ENCODE results near the gene P4HA1.

Gene P4HA1

DNA sequence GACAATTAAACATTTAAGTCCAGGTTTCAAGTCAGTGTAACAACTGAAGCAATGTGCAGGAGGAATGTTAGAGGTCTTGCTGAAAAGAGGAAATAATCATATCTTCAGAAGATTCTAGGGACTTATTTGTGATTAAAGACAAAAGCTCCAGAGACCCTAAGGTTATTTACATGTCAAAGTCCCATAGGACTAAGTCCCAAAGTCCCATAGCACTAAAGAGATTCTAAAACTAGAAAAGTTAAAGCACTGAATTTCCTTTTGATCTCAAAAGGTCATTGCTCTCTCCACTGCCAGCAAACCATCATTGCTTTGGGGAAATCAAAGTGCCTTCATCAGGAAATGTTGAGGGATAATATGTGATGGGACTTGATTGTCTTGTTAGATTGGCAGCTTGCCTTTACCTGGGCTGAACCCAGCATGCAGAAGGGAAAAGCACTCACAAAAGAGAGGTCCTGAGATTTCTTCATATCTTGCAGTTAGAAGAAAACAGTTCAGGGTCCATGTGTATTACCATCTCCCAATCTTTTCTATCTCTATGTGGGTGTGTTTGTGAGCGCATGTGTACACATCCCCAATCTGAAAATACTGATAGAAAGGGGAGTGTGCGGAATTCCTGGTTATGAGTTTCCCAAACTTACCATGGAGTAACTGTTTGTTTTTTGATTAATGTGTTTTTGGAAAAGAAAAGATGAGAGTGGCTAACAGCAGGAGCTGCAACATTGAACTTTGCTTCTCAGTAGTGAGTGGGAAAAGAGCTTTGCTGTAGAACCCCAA is 35.4 kb upstream of the P4HA1 start:
- no peaks in the 10 kb centered on the region for H3K4me1 Mint-ChIP-seq
- no peaks in the 10 kb centered on the region for H3K9me3 Mint-ChIP-seq
- no peaks in the 10 kb centered on the region for H3K27me3 Mint-ChIP-seq (ENCODE audit: low read depth)
- TF ChIP-seq, protein P1, sequence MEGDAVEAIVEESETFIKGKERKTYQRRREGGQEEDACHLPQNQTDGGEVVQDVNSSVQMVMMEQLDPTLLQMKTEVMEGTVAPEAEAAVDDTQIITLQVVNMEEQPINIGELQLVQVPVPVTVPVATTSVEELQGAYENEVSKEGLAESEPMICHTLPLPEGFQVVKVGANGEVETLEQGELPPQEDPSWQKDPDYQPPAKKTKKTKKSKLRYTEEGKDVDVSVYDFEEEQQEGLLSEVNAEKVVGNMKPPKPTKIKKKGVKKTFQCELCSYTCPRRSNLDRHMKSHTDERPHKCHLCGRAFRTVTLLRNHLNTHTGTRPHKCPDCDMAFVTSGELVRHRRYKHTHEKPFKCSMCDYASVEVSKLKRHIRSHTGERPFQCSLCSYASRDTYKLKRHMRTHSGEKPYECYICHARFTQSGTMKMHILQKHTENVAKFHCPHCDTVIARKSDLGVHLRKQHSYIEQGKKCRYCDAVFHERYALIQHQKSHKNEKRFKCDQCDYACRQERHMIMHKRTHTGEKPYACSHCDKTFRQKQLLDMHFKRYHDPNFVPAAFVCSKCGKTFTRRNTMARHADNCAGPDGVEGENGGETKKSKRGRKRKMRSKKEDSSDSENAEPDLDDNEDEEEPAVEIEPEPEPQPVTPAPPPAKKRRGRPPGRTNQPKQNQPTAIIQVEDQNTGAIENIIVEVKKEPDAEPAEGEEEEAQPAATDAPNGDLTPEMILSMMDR (IDR thresholded peaks at IDR 0.05; ENCODE audit: unreplicated experiment in 3 of 3), result no peak
- H3K4me3 Mint-ChIP-seq, result no peak overlapping the region
- H3K27ac Mint-ChIP-seq, result peak overlapping the region in 1 of 3 experiments; percentile 21
- peaks cover 65% of the 10 kb centered on the region for H3K36me3 Mint-ChIP-seq (ENCODE audit: low read depth)

- Mint-ChIP-seq H3K27me3 (ENCODE audit: low read depth) (no peaks in the 10 kb centered on the region), H3K4me3 (no peak overlapping the region), H3K9me3 (no peaks in the 10 kb centered on the region), H3K36me3 (ENCODE audit: low read depth) (peaks cover 64% of the 10 kb centered on the region), H3K4me1 (no peaks in the 10 kb centered on the region), H3K27ac (no peak overlapping the region)
- TF ChIP-seq, protein P1 (IDR thresholded peaks at IDR 0.05; ENCODE audit: unreplicated experiment in 3 of 3), result no peak
These were observed 34.6 kb upstream of the P4HA1 start for GRCh38 chr10:73131301-73131700.

DNA sequence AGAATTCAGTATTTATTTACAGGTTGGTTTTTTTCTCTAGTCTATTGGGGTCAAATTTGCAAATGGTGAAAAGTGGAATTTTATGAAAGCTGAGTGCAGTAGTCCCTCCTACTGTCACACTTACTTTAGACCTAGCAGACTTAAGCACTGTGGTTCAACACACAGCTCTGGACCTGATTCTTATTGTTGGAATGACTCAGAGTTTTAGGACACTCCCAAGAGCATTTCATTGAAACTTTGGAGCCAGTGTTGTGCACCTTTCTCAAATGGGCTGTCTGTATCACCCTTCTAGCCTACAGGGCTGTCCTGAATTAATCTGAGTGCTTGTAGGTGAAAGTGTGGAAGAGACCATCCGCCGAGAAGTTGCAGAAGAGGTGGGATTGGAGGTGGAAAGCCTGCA is 29.7 kb upstream of the P4HA1 start:
- TF ChIP-seq, protein P1 (IDR thresholded peaks at IDR 0.05; ENCODE audit: unreplicated experiment in 3 of 3), result no peak
- Mint-ChIP-seq H3K4me1 (no peaks in the 10 kb centered on the region), H3K27me3 (ENCODE audit: low read depth) (no peaks in the 10 kb centered on the region), H3K4me3 (no peak overlapping the region), H3K36me3 (ENCODE audit: low read depth) (peaks cover 36% of the 10 kb centered on the region), H3K27ac (no peak overlapping the region), H3K9me3 (no peaks in the 10 kb centered on the region)

- no peaks in the 10 kb centered on the region for H3K27me3 Mint-ChIP-seq (ENCODE audit: low read depth)
- TF ChIP-seq, protein P1 (IDR thresholded peaks at IDR 0.05; ENCODE audit: unreplicated experiment in 3 of 3), result no peak
- no peaks in the 10 kb centered on the region for H3K9me3 Mint-ChIP-seq
These were observed 23.3 kb upstream of the P4HA1 start for GRCh38 chr10:73119952-73120351.

GRCh38 chr10:73119457-73119856 is 22.8 kb upstream of the P4HA1 start:
- TF ChIP-seq, protein P1 (IDR thresholded peaks at IDR 0.05; ENCODE audit: unreplicated experiment in 3 of 3), result no peak
- H3K4me1 Mint-ChIP-seq, result peaks cover 7% of the 10 kb centered on the region
- no peaks in the 10 kb centered on the region for H3K9me3 Mint-ChIP-seq
- H3K36me3 Mint-ChIP-seq (ENCODE audit: low read depth), result peaks cover 7% of the 10 kb centered on the region
- H3K4me3 Mint-ChIP-seq, result no peak overlapping the region
- H3K27ac Mint-ChIP-seq, result peak overlapping the region in 1 of 3 experiments; percentile 0
- no peaks in the 10 kb centered on the region for H3K27me3 Mint-ChIP-seq (ENCODE audit: low read depth)

More at GRCh38 chr10:73119952-73120351, 23.3 kb upstream of the P4HA1 start:
- no peak overlapping the region for H3K4me3 Mint-ChIP-seq
- peak overlapping the region in 1 of 3 experiments; percentile 36 for H3K27ac Mint-ChIP-seq
- peaks cover 7% of the 10 kb centered on the region for H3K36me3 Mint-ChIP-seq (ENCODE audit: low read depth)
- H3K4me1 Mint-ChIP-seq, result peaks cover 7% of the 10 kb centered on the region
